BLaER1 treated with 17β-estradiol and CSF1 and Interleukin-3, amounts not matched to agents 10 nM and 100 nM (cell line): ENCODE data around the gene ATOSA.

Experiments used
- H3K27ac ChIP-seq, 11 experiments: shearing (Covaris generic); formaldehyde crosslinking; 2 replicates each; pipeline ENCODE4 v1.8.1; 2022
- H3K27me3 ChIP-seq, 11 experiments: shearing (Covaris generic); formaldehyde crosslinking; 2 replicates each; pipeline ENCODE4 v1.8.1; 2022
- H3K36me3 ChIP-seq, 11 experiments: shearing (Covaris generic); formaldehyde crosslinking; 2 replicates each; pipeline ENCODE4 v1.8.1; 2022
- H3K4me1 ChIP-seq, 10 experiments: shearing (Covaris generic); formaldehyde crosslinking; 2 replicates each; pipeline ENCODE4 v1.8.1; 2022
- H3K4me2 ChIP-seq, 11 experiments: shearing (Covaris generic); formaldehyde crosslinking; 2 replicates each; pipeline ENCODE4 v1.8.1; 2022
- H3K4me3 ChIP-seq, 10 experiments: shearing (Covaris generic); formaldehyde crosslinking; 2 replicates each; pipeline ENCODE4 v1.8.1; 2022
- H3K9ac ChIP-seq, 11 experiments: shearing (Covaris generic); formaldehyde crosslinking; 2 replicates each; pipeline ENCODE4 v1.8.1; 2022
- H3K9me3 ChIP-seq, 11 experiments: shearing (Covaris generic); formaldehyde crosslinking; replicated peaks in 1 of 11; 2 replicates each; pipeline ENCODE4 v1.8.1; 2022
- H4K20me1 ChIP-seq, 11 experiments: shearing (Covaris generic); formaldehyde crosslinking; 2 replicates each; pipeline ENCODE4 v1.8.1; 2022
- Cebpa-rat ChIP-seq, 11 experiments: shearing (Covaris generic); IDR thresholded peaks; 2 replicates each; pipeline ENCODE4 v1.8.1; 2022

Gene ATOSA

GRCh38 chr15:52677593-52678467 lies 1.4 kb downstream of the ATOSA start:
- TF ChIP-seq Cebpa-rat (IDR thresholded peaks at IDR 0.05), result no peak
- H3K27me3 ChIP-seq, result no peaks in the 10 kb centered on the region
- peaks cover 0 to 33% (median 12%) of the 10 kb centered on the region in 11 experiments; a peak in 9 of 22 replicates for H3K36me3 ChIP-seq
- H4K20me1 ChIP-seq, result peaks cover 0 to 18% (median 0%) of the 10 kb centered on the region in 11 experiments; a peak in 3 of 22 replicates
- H3K4me2 ChIP-seq, result peak overlapping the region; percentile 77 to 99 (median 88)
- H3K27ac ChIP-seq, result peak overlapping the region; percentile 80 to 98 (median 85)
- peak overlapping the region; percentile 77 to 97 (median 88) for H3K4me3 ChIP-seq
- peaks cover 0 to 7% (median 0%) of the 10 kb centered on the region in 11 experiments; a peak in 3 of 22 replicates for H3K9me3 ChIP-seq
- H3K9ac ChIP-seq, result peak overlapping the region; percentile 84 to 97 (median 88)
- peaks cover 27 to 72% (median 55%) of the 10 kb centered on the region in 10 experiments for H3K4me1 ChIP-seq

- Histone ChIP-seq H3K9ac (no peak overlapping the region), H3K4me1 (peaks cover 24 to 46% (median 39%) of the 10 kb centered on the region in 10 experiments), H4K20me1 (peaks cover 0 to 28% (median 0%) of the 10 kb centered on the region in 11 experiments; a peak in 3 of 22 replicates), H3K27me3 (no peaks in the 10 kb centered on the region), H3K27ac (no peak overlapping the region), H3K4me2 (no peak overlapping the region), H3K4me3 (no peak overlapping the region), H3K9me3 (no peaks in the 10 kb centered on the region), H3K36me3 (peaks cover 6 to 62% (median 35%) of the 10 kb centered on the region in 11 experiments; a peak in 18 of 22 replicates)
- TF ChIP-seq Cebpa-rat (IDR thresholded peaks at IDR 0.05), result no peak
Observed at GRCh38 chr15:52674831-52675230, 4.4 kb downstream of the ATOSA start.

GRCh38 chr15:52673734-52674133 lies 5.5 kb downstream of the ATOSA start:
- Histone ChIP-seq H3K36me3 (peaks cover 12 to 73% (median 42%) of the 10 kb centered on the region in 11 experiments; a peak in 18 of 22 replicates), H3K4me3 (no peak overlapping the region), H3K4me1 (peaks cover 22 to 45% (median 38%) of the 10 kb centered on the region in 10 experiments), H3K9ac (peak overlapping the region in 1 of 11 experiments; percentile 2; a peak in 1 of 22 replicates), H3K9me3 (no peaks in the 10 kb centered on the region), H3K27me3 (no peaks in the 10 kb centered on the region), H3K27ac (no peak overlapping the region), H3K4me2 (peak overlapping the region in 10 of 11 experiments; percentile 2 to 71 (median 46); a peak in 15 of 22 replicates), H4K20me1 (peaks cover 0 to 30% (median 0%) of the 10 kb centered on the region in 11 experiments; a peak in 3 of 22 replicates)
- no peak for TF ChIP-seq Cebpa-rat (IDR thresholded peaks at IDR 0.05)

GRCh38 chr15:52673312-52673711 lies 5.9 kb downstream of the ATOSA start:
- H3K4me1 ChIP-seq, result peaks cover 22 to 45% (median 38%) of the 10 kb centered on the region in 10 experiments
- no peaks in the 10 kb centered on the region for H3K27me3 ChIP-seq
- no peaks in the 10 kb centered on the region for H3K9me3 ChIP-seq
- H3K36me3 ChIP-seq, result peaks cover 13 to 76% (median 42%) of the 10 kb centered on the region in 11 experiments; a peak in 18 of 22 replicates
- H3K4me2 ChIP-seq, result peak overlapping the region in 10 of 11 experiments; percentile 2 to 71 (median 41); a peak in 14 of 22 replicates
- TF ChIP-seq Cebpa-rat (IDR thresholded peaks at IDR 0.05), result no peak
- H3K9ac ChIP-seq, result peak overlapping the region in 1 of 11 experiments; percentile 2; a peak in 1 of 22 replicates
- no peak overlapping the region for H3K27ac ChIP-seq
- H3K4me3 ChIP-seq, result no peak overlapping the region
- peaks cover 0 to 30% (median 0%) of the 10 kb centered on the region in 11 experiments; a peak in 3 of 22 replicates for H4K20me1 ChIP-seq

GRCh38 chr15:52672661-52673060 lies 6.5 kb downstream of the ATOSA start:
- H3K4me3 ChIP-seq, result no peak overlapping the region
- H3K27me3 ChIP-seq, result no peaks in the 10 kb centered on the region
- TF ChIP-seq Cebpa-rat (IDR thresholded peaks at IDR 0.05), result no peak
- peaks cover 0 to 36% (median 0%) of the 10 kb centered on the region in 11 experiments; a peak in 3 of 22 replicates for H4K20me1 ChIP-seq
- peaks cover 22 to 45% (median 38%) of the 10 kb centered on the region in 10 experiments for H3K4me1 ChIP-seq
- no peak overlapping the region for H3K27ac ChIP-seq
- H3K4me2 ChIP-seq, result peak overlapping the region in 2 of 11 experiments; percentile 60 to 71; a peak in 3 of 22 replicates
- peaks cover 18 to 83% (median 47%) of the 10 kb centered on the region in 11 experiments; a peak in 20 of 22 replicates for H3K36me3 ChIP-seq
- H3K9me3 ChIP-seq, result no peaks in the 10 kb centered on the region
- no peak overlapping the region for H3K9ac ChIP-seq

GRCh38 chr15:52670087-52670486 lies 9.1 kb downstream of the ATOSA start:
- Histone ChIP-seq H3K4me2 (no peak overlapping the region), H3K27me3 (no peaks in the 10 kb centered on the region), H3K9me3 (no peaks in the 10 kb centered on the region), H3K9ac (no peak overlapping the region), H3K27ac (no peak overlapping the region), H4K20me1 (peaks cover 0 to 52% (median 0%) of the 10 kb centered on the region in 11 experiments; a peak in 4 of 22 replicates), H3K4me3 (no peak overlapping the region), H3K36me3 (peaks cover 33 to 91% (median 66%) of the 10 kb centered on the region in 11 experiments), H3K4me1 (peaks cover 8 to 21% (median 15%) of the 10 kb centered on the region in 10 experiments; a peak in 19 of 20 replicates)
- TF ChIP-seq Cebpa-rat (IDR thresholded peaks at IDR 0.05), result no peak

GRCh38 chr15:52668133-52668532 lies 11.1 kb downstream of the ATOSA start:
- TF ChIP-seq Cebpa-rat (IDR thresholded peaks at IDR 0.05), result no peak
- no peak overlapping the region for H3K9ac ChIP-seq
- H3K4me3 ChIP-seq, result no peak overlapping the region
- peaks cover 0 to 43% (median 0%) of the 10 kb centered on the region in 11 experiments; a peak in 4 of 22 replicates for H4K20me1 ChIP-seq
- no peaks in the 10 kb centered on the region for H3K9me3 ChIP-seq
- H3K4me2 ChIP-seq, result no peak overlapping the region
- no peak overlapping the region for H3K27ac ChIP-seq
- H3K36me3 ChIP-seq, result peaks cover 39 to 99% (median 84%) of the 10 kb centered on the region in 11 experiments
- peaks cover 0 to 9% (median under 1%) of the 10 kb centered on the region in 10 experiments; a peak in 9 of 20 replicates for H3K4me1 ChIP-seq
- H3K27me3 ChIP-seq, result no peaks in the 10 kb centered on the region

GRCh38 chr15:52667597-52667996 lies 11.6 kb downstream of the ATOSA start:
- peaks cover 0 to 3% (median 0%) of the 10 kb centered on the region in 10 experiments; a peak in 4 of 20 replicates for H3K4me1 ChIP-seq
- H3K27me3 ChIP-seq, result no peaks in the 10 kb centered on the region
- H3K9ac ChIP-seq, result no peak overlapping the region
- H3K4me3 ChIP-seq, result no peak overlapping the region
- no peak overlapping the region for H3K27ac ChIP-seq
- H4K20me1 ChIP-seq, result peaks cover 0 to 37% (median 0%) of the 10 kb centered on the region in 11 experiments; a peak in 4 of 22 replicates
- TF ChIP-seq Cebpa-rat (IDR thresholded peaks at IDR 0.05), result no peak
- H3K36me3 ChIP-seq, result peaks cover 39 to 99% (median 85%) of the 10 kb centered on the region in 11 experiments
- no peaks in the 10 kb centered on the region for H3K9me3 ChIP-seq
- H3K4me2 ChIP-seq, result no peak overlapping the region
